ENCODE results near the gene GDPD1.
"Not testable (repeated sequence)": the region's sequence is repeated elsewhere in the genome, so short reads cannot be mapped to it uniquely, and the experiment has no call there.

Gene GDPD1

GRCh38 chr17:59254742-59255141 is 34.4 kb downstream of the GDPD1 start:
- DNase-seq (ENCODE audit: low read depth), result no peak

- no peak for DNase-seq (ENCODE audit: low read depth)
Observed at GRCh38 chr17:59257101-59257500, 36.8 kb downstream of the GDPD1 start.

GRCh38 chr17:59260722-59261121 is 40.4 kb downstream of the GDPD1 start:
- no peak for DNase-seq (ENCODE audit: low read depth)

- no peak for DNase-seq (ENCODE audit: low read depth)
Observed at GRCh38 chr17:59266745-59267144, 46.4 kb downstream of the GDPD1 start.

- DNase-seq (ENCODE audit: low read depth), result no peak
Observed at GRCh38 chr17:59267776-59268175, 47.5 kb downstream of the GDPD1 start.

- no peak for DNase-seq (ENCODE audit: low read depth)
Observed at GRCh38 chr17:59275618-59276017, 55.3 kb downstream of the GDPD1 start.

GRCh38 chr17:59277031-59277430 is 56.7 kb downstream of the GDPD1 start:
- no peak for DNase-seq (ENCODE audit: low read depth)

GRCh38 chr17:59278406-59278805 is 58.1 kb downstream of the GDPD1 start:
- no peak for DNase-seq (ENCODE audit: low read depth)

GRCh38 chr17:59284317-59284716 is 64.0 kb downstream of the GDPD1 start:
- no peak for DNase-seq (ENCODE audit: low read depth)

- DNase-seq (ENCODE audit: low read depth), result no peak
Observed at GRCh38 chr17:59287452-59287851, 67.1 kb downstream of the GDPD1 start.

GRCh38 chr17:59287891-59288290 is 67.6 kb downstream of the GDPD1 start:
- no peak for DNase-seq (ENCODE audit: low read depth)

GRCh38 chr17:59289981-59290301 is 69.6 kb downstream of the GDPD1 start:
- DNase-seq (ENCODE audit: low read depth), result no peak

- not testable (repeated sequence) for DNase-seq (ENCODE audit: low read depth)
Observed at GRCh38 chr17:59290302-59290998, 70.1 kb downstream of the GDPD1 start.

GRCh38 chr17:59292174-59292523 is 71.8 kb downstream of the GDPD1 start:
- DNase-seq (ENCODE audit: low read depth), result no peak

GRCh38 chr17:59296190-59296589 is 75.9 kb downstream of the GDPD1 start:
- DNase-seq (ENCODE audit: low read depth), result no peak

- DNase-seq (ENCODE audit: low read depth), result no peak
Observed at GRCh38 chr17:59298521-59298920, 78.2 kb downstream of the GDPD1 start.

- no peak for DNase-seq (ENCODE audit: low read depth)
Observed at GRCh38 chr17:59299400-59300092, 79.2 kb downstream of the GDPD1 start.

- DNase-seq (ENCODE audit: low read depth), result no peak
Observed at GRCh38 chr17:59300941-59301340, 80.6 kb downstream of the GDPD1 start.

GRCh38 chr17:59304811-59305210 is 84.5 kb downstream of the GDPD1 start:
- no peak for DNase-seq (ENCODE audit: low read depth)

GRCh38 chr17:59310263-59310920 is 90.1 kb downstream of the GDPD1 start:
- DNase-seq (ENCODE audit: low read depth), result no peak

- DNase-seq (ENCODE audit: low read depth), result no peak
Observed at GRCh38 chr17:59311051-59311468, 90.7 kb downstream of the GDPD1 start.

GRCh38 chr17:59311521-59311920 is 91.2 kb downstream of the GDPD1 start:
- DNase-seq (ENCODE audit: low read depth), result not testable (repeated sequence)

- DNase-seq (ENCODE audit: low read depth), result no peak
Observed at GRCh38 chr17:59315866-59316265, 95.6 kb downstream of the GDPD1 start.

Measured in activated T-helper 1 cell treated with Interleukin-2 at 50 U/mL for 16 hours (primary cell).